Measurements from ENCODE around the gene AAK1.

DNA sequence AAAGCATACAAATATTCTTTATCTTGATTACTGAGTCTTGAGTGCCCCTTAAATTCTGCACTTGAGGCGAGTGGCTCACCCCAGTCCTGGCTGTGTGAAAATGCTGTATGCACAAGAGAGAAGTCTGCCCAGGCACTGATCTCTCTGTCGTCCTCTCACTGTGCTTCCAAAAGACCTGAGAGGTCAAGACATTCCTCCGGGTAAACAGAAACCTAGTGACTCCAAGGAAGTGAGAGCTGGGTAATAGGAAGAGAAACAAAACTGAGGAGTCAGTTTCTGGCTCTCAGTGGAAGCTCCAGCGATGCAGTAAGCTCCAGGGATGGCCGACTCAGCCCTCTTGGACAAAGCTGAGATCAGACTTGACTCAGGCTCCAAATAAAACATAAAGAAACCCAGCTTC lies 70.9 kb downstream of the AAK1 start:
- TF ChIP-seq, protein P1, sequence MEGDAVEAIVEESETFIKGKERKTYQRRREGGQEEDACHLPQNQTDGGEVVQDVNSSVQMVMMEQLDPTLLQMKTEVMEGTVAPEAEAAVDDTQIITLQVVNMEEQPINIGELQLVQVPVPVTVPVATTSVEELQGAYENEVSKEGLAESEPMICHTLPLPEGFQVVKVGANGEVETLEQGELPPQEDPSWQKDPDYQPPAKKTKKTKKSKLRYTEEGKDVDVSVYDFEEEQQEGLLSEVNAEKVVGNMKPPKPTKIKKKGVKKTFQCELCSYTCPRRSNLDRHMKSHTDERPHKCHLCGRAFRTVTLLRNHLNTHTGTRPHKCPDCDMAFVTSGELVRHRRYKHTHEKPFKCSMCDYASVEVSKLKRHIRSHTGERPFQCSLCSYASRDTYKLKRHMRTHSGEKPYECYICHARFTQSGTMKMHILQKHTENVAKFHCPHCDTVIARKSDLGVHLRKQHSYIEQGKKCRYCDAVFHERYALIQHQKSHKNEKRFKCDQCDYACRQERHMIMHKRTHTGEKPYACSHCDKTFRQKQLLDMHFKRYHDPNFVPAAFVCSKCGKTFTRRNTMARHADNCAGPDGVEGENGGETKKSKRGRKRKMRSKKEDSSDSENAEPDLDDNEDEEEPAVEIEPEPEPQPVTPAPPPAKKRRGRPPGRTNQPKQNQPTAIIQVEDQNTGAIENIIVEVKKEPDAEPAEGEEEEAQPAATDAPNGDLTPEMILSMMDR (IDR thresholded peaks at IDR 0.05), result no peak
- no peak for TF ChIP-seq POLR2AphosphoS5 (IDR thresholded peaks at IDR 0.05)

Data from breast epithelium (tissue), 3 donors.